Measurements from ENCODE around the gene DCXR. TPM values are rescaled to one million over a fixed set of nuclear protein-coding genes. Genes with fewer than 3 reads are reported as not detected.
A peak's percentile ranks its signal among the peaks of the same experiment; 100 is the strongest.

Gene DCXR
- total RNA-seq, 1 experiment from 2014 or later, result 306 TPM

DNA sequence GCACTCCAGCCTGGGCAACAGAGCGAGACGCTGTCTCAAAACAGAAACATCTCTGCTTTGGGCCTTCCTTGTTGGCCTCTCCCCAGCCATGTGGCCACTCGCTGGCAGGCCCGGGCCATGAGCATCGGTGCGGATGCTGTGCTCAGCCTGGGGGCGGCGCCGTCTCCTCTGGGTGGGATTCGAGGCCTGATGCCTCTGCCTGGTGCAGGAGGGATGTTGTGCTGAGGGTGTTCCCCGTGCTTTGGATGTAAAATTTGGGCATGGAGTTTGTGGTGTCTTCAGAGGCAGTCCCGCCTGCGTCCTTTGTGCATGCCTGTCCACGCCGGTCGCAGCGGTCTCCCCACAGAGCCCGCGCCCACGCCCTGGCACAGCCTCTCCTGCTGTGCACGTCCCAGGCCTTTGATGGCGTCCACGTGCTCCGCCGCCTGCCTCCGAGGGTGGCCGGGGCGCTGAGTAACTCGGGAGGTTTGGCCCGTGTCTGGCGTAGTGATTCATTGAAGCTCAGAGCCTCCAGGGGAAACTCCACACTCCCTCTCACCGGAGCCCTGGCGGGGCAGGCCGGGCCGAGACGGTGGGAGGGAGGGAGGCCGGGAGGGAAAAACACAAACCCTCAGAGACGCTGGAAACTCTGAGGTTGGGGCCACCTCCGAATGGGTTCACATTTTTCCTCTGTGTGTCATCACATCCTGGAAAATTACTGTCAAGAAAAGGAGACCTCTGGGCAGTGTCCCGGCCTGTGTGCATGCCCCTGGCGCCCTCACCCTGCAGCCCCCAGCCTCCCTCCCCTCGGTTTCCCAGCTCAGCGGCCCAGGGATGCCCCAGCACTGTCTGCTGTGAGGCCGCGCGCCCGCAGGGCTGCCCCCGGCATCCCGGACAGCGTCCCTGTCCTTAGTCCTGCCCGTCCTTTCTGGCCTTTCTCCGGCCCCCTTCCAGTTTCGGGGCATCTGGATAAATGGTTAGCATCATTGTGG lies 33.8 kb downstream of the DCXR start:
- Histone ChIP-seq H3K27me3 (ENCODE audit: insufficient read depth, low read length) (no peaks in the 10 kb centered on the region), H3K4me2 (ENCODE audit: low read length) (peak overlapping the region; percentile 69), H3K4me3 (replicated peaks in 1 of 2; ENCODE audit: low read depth in 1 of 2, low read length in 2 of 2) (peak overlapping the region in 1 of 2 experiments; percentile 27; a peak in 2 of 4 replicates), H3K4me1 (ENCODE audit: control insufficient read depth in 1 of 2, insufficient read depth in 2 of 2, low read length in 2 of 2) (peaks cover 44 to 60% of the 10 kb centered on the region in 2 experiments), H3K9ac (ENCODE audit: low read length) (peak overlapping the region; percentile 66), H2AFZ (ENCODE audit: low read depth, low read length, poor library complexity, severe bottlenecking) (no peak overlapping the region), H3K79me2 (ENCODE audit: insufficient read depth, low read length) (no peaks in the 10 kb centered on the region), H3K9me2 (ENCODE audit: insufficient read depth) (no peaks in the 10 kb centered on the region), H3K9me3 (ENCODE audit: control insufficient read depth in 1 of 2, insufficient read depth in 1 of 2, low read depth in 1 of 2, low read length in 2 of 2) (no peaks in the 10 kb centered on the region), H4K20me1 (ENCODE audit: insufficient read depth) (no peaks in the 10 kb centered on the region), H3K36me3 (ENCODE audit: control insufficient read depth in 1 of 2, insufficient read depth in 2 of 2, low read length in 2 of 2) (no peaks in the 10 kb centered on the region; a peak in 1 of 4 replicates), H3K27ac (ENCODE audit: low read depth, low read length) (peak overlapping the region; percentile 86)
- ChIA-PET RAD21 (ENCODE audit: low non-redundant PET in 1 of 2, low total read pairs in 2 of 2, uncharacterized antibody in 2 of 2, unreplicated experiment in 2 of 2) (interaction anchor here (0.5 to 1.0 kb wide), 3 partner anchors 18 to 33 kb away, joined by 3 read pairs; no protein-coding TSS in a partner anchor), CTCF (interaction anchor here (0.6 to 3.3 kb wide), 6 partner anchors 17 to 112 kb away, joined by 3 to 23 read pairs (median 3); partner anchors contain the start of genes CENPX, DCXR and LRRC45), POLR2A (interaction anchor here (1.0 to 1.2 kb wide), 2 partner anchors 16 to 19 kb away, joined by 3 to 4 read pairs; partner anchors contain the start of genes CENPX and LRRC45)
- peak; percentile 86 for ATAC-seq
- DNase-seq (ENCODE audit: low read depth, low spot score), result peak; percentile 84
- TF ChIP-seq, protein P1, sequence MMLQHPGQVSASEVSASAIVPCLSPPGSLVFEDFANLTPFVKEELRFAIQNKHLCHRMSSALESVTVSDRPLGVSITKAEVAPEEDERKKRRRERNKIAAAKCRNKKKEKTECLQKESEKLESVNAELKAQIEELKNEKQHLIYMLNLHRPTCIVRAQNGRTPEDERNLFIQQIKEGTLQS (IDR thresholded peaks at IDR 0.05), result no peak
- TF ChIP-seq EZH2phosphoT487 (IDR thresholded peaks at IDR 0.05; ENCODE audit: borderline replicate concordance), result no peak
- no peak for TF ChIP-seq EZH2 (IDR thresholded peaks at IDR 0.05)
- peak; percentile 99 for TF ChIP-seq EGR1 (IDR thresholded peaks at IDR 0.05; ENCODE audit: low read depth)
- no peak for TF ChIP-seq POLR2A (IDR thresholded peaks at IDR 0.05; ENCODE audit: borderline replicate concordance, extremely low read depth, insufficient read depth, insufficient read length)
- TF ChIP-seq ZNF274 (IDR thresholded peaks at IDR 0.05; ENCODE audit: low read depth, low read length), result no peak
- peak; percentile 96 for TF ChIP-seq SP1 (IDR thresholded peaks at IDR 0.05; ENCODE audit: low read depth)
- TF ChIP-seq, protein P2, sequence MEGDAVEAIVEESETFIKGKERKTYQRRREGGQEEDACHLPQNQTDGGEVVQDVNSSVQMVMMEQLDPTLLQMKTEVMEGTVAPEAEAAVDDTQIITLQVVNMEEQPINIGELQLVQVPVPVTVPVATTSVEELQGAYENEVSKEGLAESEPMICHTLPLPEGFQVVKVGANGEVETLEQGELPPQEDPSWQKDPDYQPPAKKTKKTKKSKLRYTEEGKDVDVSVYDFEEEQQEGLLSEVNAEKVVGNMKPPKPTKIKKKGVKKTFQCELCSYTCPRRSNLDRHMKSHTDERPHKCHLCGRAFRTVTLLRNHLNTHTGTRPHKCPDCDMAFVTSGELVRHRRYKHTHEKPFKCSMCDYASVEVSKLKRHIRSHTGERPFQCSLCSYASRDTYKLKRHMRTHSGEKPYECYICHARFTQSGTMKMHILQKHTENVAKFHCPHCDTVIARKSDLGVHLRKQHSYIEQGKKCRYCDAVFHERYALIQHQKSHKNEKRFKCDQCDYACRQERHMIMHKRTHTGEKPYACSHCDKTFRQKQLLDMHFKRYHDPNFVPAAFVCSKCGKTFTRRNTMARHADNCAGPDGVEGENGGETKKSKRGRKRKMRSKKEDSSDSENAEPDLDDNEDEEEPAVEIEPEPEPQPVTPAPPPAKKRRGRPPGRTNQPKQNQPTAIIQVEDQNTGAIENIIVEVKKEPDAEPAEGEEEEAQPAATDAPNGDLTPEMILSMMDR (IDR thresholded peaks at IDR 0.05 in 2 of 3, conservative IDR thresholded peaks at IDR 0.05 in 1 of 3; ENCODE audit: borderline replicate concordance in 1 of 3, insufficient read depth in 1 of 3, low read depth in 2 of 3, low read length in 2 of 3), result peak in 2 of 3 experiments; percentile 18 to 20; a peak in 1 of 6 replicates
- TF ChIP-seq SIN3A (IDR thresholded peaks at IDR 0.05; ENCODE audit: low read depth), result no peak
- TF ChIP-seq FOSL1 (IDR thresholded peaks at IDR 0.05; ENCODE audit: low read depth), result no peak; the same call in 1 of the 2 replicates
- no peak; the same call in 1 of the 2 replicates for TF ChIP-seq JUND (IDR thresholded peaks at IDR 0.05)
- TF ChIP-seq, protein P3, sequence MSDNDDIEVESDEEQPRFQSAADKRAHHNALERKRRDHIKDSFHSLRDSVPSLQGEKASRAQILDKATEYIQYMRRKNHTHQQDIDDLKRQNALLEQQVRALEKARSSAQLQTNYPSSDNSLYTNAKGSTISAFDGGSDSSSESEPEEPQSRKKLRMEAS (IDR thresholded peaks at IDR 0.05), result peak; percentile 100
- TF ChIP-seq TCF7L2 (IDR thresholded peaks at IDR 0.05; ENCODE audit: borderline replicate concordance, extremely low read depth, insufficient read depth, insufficient read length), result peak; percentile 99
- no peak for TF ChIP-seq CEBPB (IDR thresholded peaks at IDR 0.05; ENCODE audit: low read depth)
- 0 out of 2 replicates have a peak, but pooled peaks have one; percentile 44 for TF ChIP-seq POLR2AphosphoS5 (IDR thresholded peaks at IDR 0.05; ENCODE audit: low read depth, low read length)
- no peak for TF ChIP-seq RAD21 (IDR thresholded peaks at IDR 0.05; ENCODE audit: low read depth)
- TF ChIP-seq CBX3 (IDR thresholded peaks at IDR 0.05; ENCODE audit: low read depth), result no peak
- no peak for TF ChIP-seq YY1 (IDR thresholded peaks at IDR 0.05; ENCODE audit: extremely low read depth, insufficient replicate concordance, low read depth, low read length)
- no peak for TF ChIP-seq ELF1 (IDR thresholded peaks at IDR 0.05; ENCODE audit: borderline replicate concordance, low read depth)
- TF ChIP-seq ZFX (IDR thresholded peaks at IDR 0.05), result peak; percentile 89; the same call in 1 of the 2 replicates
- intact Hi-C loops (cut with micrococcal nuclease), result loop anchor here (2.0 kb wide), 2 partner anchors 17 to 27 kb away; partner anchors contain the start of gene ASPSCR1
- BruUV-seq (replicated peaks), result no TSS peak
